Measurements from ENCODE around the gene ISM1. TPM values are rescaled to one million over a fixed set of nuclear protein-coding genes. Genes with fewer than 3 reads are reported as not detected.

Gene ISM1
- total RNA-seq, 4 donors from 2014 or later: 1.8 to 7.1 (median 4.0) TPM

DNA sequence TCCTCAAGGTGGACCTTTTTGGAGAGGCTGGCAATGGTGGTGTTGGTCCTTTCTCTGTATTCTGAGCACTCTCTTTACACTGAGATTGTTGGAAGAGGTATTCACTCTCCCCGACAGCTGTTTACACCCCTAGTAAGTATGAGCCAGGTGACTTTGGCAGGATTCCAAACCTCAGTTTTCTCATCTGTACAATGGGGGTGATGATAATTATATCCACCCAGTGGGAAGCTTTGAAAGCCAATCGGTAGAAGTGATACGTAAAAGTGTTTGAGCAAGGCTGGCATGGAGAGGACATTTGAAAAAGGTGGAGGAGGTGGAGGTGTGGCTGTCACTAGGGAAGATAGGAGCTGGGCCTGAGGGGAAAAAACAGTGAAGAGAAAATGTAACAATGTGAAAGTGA lies 35.5 kb downstream of the ISM1 start:
- WGBS: 89% methylated on average over 3 of the region's 3 CpGs
- Histone ChIP-seq H3K4me1 (no peaks in the 10 kb centered on the region), H3K4me3 (no peak overlapping the region), H3K9me3 (no peaks in the 10 kb centered on the region), H3K27me3 (no peaks in the 10 kb centered on the region), H3K27ac (replicated peaks in 1 of 4) (no peak overlapping the region), H3K36me3 (no peaks in the 10 kb centered on the region)
- no peak for DNase-seq (ENCODE audit: extremely low spot score)
- no peak for TF ChIP-seq POLR2A (IDR thresholded peaks at IDR 0.05; ENCODE audit: low read depth)
- TF ChIP-seq CTCF (IDR thresholded peaks at IDR 0.05): no peak
- TF ChIP-seq POLR2AphosphoS5 (IDR thresholded peaks at IDR 0.05): no peak
- no peak for TF ChIP-seq EP300 (IDR thresholded peaks at IDR 0.05)
- intact Hi-C loops (cut with DNase I): no loop called here

- H3K9me3 ChIP-seq: no peaks in the 10 kb centered on the region
- no peak overlapping the region for H3K27ac ChIP-seq (replicated peaks in 1 of 4)
- intact Hi-C loops (cut with DNase I): no loop called here
- WGBS: 91% methylated on average over 3 of the region's 3 CpGs
- no peak overlapping the region for H3K4me3 ChIP-seq
- no peak for DNase-seq (ENCODE audit: extremely low spot score)
- TF ChIP-seq POLR2A (IDR thresholded peaks at IDR 0.05; ENCODE audit: low read depth) (no peak), EP300 (IDR thresholded peaks at IDR 0.05) (no peak), CTCF (IDR thresholded peaks at IDR 0.05) (no peak), POLR2AphosphoS5 (IDR thresholded peaks at IDR 0.05) (no peak)
- no peaks in the 10 kb centered on the region for H3K36me3 ChIP-seq
- H3K4me1 ChIP-seq: no peaks in the 10 kb centered on the region
- no peaks in the 10 kb centered on the region for H3K27me3 ChIP-seq
These were observed 38.8 kb downstream of the ISM1 start for GRCh38 chr20:13259921-13260320.

- Histone ChIP-seq H3K9me3 (no peaks in the 10 kb centered on the region), H3K4me1 (no peaks in the 10 kb centered on the region), H3K27ac (replicated peaks in 1 of 4) (no peak overlapping the region), H3K4me3 (no peak overlapping the region), H3K36me3 (no peaks in the 10 kb centered on the region), H3K27me3 (no peaks in the 10 kb centered on the region)
- 83% methylated on average over 7 of the region's 7 CpGs for WGBS
- TF ChIP-seq CTCF (IDR thresholded peaks at IDR 0.05) (no peak), POLR2AphosphoS5 (IDR thresholded peaks at IDR 0.05) (no peak), POLR2A (IDR thresholded peaks at IDR 0.05; ENCODE audit: low read depth) (no peak), EP300 (IDR thresholded peaks at IDR 0.05) (no peak)
- no peak for DNase-seq (ENCODE audit: extremely low spot score)
- intact Hi-C loops (cut with DNase I): no loop called here
These were observed 39.7 kb downstream of the ISM1 start for GRCh38 chr20:13260650-13261279.

- no peaks in the 10 kb centered on the region for H3K27me3 ChIP-seq
- intact Hi-C loops (cut with DNase I): no loop called here
- H3K4me1 ChIP-seq: no peaks in the 10 kb centered on the region
- H3K4me3 ChIP-seq: no peak overlapping the region
- no peaks in the 10 kb centered on the region for H3K9me3 ChIP-seq
- H3K36me3 ChIP-seq: no peaks in the 10 kb centered on the region
- DNase-seq (ENCODE audit: extremely low spot score): no peak
- no peak overlapping the region for H3K27ac ChIP-seq (replicated peaks in 1 of 4)
- no peak for TF ChIP-seq POLR2AphosphoS5 (IDR thresholded peaks at IDR 0.05)
- peak; percentile 36 to 58 (median 44) for TF ChIP-seq CTCF (IDR thresholded peaks at IDR 0.05)
- 84% methylated on average over 8 of the region's 8 CpGs for WGBS
These were observed 40.6 kb downstream of the ISM1 start for GRCh38 chr20:13261460-13262301.

All from esophagus muscularis mucosa (tissue), 4 donors.